ENCODE data around the gene C14orf180.

DNA sequence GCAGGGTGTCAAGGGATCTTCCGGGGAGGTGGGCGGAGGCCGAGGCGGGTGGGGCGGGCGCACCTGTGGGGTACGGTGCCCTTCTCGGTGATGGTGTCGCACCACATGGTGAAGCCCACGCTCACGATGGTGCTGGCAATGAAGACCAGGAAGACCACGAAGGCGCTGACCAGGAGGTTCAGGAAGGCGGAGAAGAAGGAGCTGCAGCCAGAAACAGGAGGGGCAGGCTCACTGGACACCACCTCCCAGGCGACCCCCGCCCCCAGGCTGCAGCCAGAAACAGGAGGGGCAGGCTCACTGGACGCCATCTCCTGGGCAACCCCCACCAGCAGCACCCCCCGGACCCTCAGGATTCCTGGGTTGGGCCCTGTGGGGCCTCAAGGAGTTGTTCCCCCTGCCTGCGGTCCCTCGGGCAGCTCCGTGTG lies 17.4 kb downstream of the C14orf180 start:
- TF ChIP-seq CTCF (IDR thresholded peaks at IDR 0.05; ENCODE audit: low read depth, low read length), result no peak
- no peak for TF ChIP-seq EZH2phosphoT487 (IDR thresholded peaks at IDR 0.05; ENCODE audit: low read depth)

All from OCI-LY3 (cell line).